IPS-NIHi11 (cell line): ENCODE measurements around the gene C7.
"Not testable (repeated sequence)": the region's sequence is repeated elsewhere in the genome, so short reads cannot be mapped to it uniquely, and the experiment has no call there.

Experiments used
- DNase-seq: peaks from one replicate; pipeline ENCODE4 v3.0.0; 2012; ENCODE audit warnings: mixed read lengths, low spot score

C7 gene

DNA sequence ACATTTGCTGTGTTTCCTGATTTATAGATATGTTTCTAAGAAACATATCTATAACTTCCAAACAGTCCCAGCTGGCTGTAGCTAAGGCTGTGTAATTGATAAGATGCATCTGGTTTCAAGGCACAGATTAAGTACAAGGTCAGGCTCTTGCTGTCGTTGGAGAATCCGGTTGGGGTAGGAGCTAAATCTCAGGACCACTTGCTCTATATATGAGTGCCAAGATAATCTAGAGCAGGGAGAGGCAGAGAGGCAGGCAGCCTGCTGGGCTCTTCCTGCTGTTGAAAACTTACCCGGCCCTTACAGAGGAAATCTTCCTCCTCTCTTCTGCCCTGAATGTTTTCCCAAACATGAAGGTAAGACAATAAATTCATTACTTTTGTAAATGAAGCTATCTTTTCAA is at the start of gene C7:
C7 (plus strand) TSS at position 234 of the 400 bp plus-strand sequence; CDS start at position 348, 114 bp downstream.
- DNase-seq: no peak

GRCh38 chr5:40860711-40861110 is 48.6 kb upstream of the C7 start:
- DNase-seq: no peak

- DNase-seq: not testable (repeated sequence)
These were observed 44.3 kb upstream of the C7 start for GRCh38 chr5:40865004-40865403.

GRCh38 chr5:40866844-40867243 is 42.5 kb upstream of the C7 start:
- no peak for DNase-seq

- DNase-seq: no peak
These were observed 39.9 kb upstream of the C7 start for GRCh38 chr5:40869384-40869783.

DNA sequence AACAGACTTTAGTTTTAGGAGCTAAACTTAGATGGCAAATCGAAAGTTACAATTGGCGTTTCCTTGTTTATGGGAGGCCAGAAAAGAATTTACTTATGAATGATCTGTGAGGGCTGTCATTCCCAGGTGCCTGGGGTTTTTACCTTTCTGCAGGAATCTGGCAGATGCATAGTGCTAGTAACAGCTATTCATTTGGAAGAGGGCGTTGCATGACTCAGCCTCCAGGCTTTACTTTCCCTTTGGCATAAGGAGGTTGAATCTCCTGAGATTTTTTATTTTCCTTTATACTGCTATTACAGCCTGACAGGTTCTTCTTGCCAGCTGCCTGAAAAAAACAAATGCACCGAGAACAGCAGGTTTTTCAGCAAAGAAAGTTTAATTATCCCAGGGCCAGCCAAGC is 38.1 kb upstream of the C7 start:
- no peak for DNase-seq

- not testable (repeated sequence) for DNase-seq
These were observed 37.0 kb upstream of the C7 start for GRCh38 chr5:40872253-40872652.

DNA sequence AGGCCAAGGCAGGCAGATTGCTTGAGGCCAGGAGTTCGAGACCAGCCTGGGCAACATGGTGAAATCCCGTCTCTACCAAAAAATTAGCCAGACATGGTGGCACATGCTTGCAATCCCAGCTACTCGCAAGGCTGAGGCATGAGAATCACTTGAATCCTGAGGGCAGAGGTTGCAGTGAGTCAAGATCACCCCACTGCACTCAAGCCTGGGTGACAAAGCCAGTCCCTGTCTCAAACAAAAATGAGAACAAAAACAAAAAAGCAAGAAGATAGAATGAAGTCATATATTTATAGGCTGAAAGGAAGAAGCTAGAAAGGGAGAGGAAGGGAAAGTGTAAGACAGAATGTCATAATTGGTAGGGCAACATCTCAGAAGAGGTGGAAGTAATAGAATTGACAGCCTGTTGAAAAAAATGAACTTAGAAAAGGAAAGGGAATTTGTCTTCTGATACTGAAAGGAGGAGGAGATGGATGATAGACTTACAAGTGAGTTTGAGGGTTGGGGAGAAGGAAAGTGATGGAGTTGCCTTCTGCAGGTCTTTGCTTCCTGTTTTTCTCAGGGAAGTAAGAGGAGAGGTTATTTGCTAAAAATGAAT is 35.9 kb upstream of the C7 start:
- DNase-seq: no peak

DNA sequence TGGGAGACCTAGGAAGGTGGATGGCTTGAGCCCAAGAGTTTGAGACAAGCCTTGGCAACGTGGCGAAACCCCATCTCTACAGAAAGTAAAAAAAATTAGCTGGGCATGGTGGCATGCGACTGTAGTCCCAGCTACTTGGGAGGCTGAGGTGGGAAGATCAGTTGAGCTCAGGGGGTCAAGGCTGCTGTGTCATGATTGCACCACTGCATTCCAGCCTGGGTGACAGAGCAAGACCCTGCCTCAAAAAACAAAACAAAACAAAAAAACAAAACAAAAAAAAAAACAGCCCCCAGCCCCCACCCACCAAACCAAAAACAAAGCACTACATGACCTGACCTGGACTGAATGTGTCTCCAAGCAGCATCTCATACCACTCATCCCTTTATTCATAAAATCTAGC is 33.3 kb upstream of the C7 start:
- DNase-seq: no peak

DNA sequence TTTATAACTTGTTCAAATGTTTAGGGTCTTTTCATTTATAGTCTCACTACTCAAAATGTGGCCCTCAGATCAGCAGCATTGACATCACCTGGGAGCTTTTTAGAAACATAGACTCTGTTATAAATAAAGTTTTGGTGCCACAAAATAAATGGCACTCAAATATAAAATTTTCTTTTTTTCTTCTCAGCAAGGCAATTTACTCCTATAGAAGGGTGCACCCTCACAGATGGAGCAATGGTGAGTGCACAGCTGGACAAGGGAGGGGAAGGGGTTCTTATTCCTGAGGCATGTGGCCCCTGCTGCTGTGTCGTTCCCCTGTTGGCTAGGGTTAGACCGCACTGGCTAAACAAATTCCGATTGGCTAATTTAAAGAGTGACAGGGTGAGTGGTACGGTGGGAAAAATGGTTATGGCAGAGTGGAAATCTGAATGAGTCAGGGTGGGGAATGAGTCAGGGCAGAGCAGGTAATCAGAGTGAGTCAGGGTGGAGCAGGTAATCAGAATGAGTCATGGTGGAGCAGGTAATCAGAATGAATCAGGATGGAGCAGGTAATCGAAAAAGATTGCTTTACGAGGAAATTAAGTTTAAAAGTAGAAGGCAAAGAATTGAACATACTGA is 31.8 kb upstream of the C7 start:
- no peak for DNase-seq

DNA sequence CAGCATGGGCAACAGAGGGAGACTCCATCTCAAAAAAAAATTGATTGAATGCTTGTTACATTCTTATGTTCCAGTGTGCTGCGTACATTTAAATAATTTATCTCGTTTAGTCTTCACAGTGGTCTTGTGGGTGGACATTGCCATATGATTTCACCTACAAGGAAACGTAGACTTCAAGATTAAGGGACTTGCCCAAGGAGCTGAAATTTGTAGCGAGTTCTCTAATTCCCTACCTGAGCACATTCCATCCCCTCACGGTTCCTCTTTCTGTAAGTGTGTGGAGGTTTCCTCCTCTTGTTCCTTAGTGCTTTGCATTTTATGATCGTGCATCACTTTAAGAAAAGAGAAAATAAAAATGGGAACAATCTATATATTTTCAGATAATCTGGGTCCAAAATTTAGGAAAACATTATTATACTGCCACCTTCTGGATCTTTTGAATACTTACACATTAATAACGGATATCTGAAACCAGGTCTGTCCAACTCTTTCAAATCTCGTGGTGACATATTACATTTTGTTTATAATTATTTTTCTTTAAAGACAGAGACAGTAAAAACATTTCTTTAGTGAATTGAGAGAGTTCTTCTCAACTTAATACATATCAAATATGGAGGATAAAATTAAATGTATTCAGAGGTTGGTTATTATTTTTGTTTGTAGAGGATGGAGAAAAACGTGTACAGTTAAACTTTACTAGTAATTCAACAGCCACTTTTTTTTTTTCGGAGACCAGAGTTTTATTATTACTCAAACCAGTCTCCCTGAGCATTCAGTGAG is 29.9 kb upstream of the C7 start:
- peak; percentile 39 for DNase-seq

DNA sequence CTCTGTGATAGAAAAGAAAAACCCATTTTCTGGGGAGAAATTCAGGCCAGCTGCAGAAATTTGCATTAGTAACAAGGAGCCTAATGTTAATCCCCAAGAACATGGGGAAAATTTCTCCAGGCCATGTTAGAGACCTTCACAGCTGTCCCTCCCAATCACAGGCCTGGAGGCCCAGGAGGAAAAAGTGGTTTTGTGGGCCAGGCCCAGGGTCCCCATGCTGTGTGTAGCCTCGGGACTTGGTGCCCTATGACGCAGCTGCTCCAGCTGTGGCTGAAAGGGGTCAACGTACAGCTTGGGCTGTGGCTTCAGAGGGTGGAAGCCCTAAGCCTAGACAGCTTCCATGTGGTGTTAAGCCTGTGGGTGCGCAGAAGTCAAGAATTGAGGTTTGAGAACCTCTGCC is 27.0 kb upstream of the C7 start:
- DNase-seq: no peak

DNA sequence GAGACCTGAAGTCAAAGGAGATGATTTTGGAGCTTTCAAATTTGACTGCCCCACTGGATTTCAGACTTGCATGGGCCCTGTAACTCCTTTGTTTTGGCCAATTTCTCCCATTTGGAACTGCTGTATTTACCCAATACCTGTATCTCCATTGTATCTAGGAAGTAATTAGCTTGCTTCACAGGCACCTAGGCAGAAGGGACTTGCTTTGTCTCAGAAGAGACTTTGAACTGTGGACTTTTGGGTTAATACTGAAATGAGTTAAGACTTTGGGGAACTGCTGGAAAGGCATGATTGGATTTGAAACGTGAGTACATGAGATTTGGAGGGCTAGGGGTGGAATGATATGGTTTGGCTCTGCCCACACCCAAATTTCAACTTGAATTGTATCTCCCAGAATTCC is 26.2 kb upstream of the C7 start:
- not testable (repeated sequence) for DNase-seq

GRCh38 chr5:40895440-40896425 is 13.6 kb upstream of the C7 start:
- not testable (repeated sequence) for DNase-seq

DNA sequence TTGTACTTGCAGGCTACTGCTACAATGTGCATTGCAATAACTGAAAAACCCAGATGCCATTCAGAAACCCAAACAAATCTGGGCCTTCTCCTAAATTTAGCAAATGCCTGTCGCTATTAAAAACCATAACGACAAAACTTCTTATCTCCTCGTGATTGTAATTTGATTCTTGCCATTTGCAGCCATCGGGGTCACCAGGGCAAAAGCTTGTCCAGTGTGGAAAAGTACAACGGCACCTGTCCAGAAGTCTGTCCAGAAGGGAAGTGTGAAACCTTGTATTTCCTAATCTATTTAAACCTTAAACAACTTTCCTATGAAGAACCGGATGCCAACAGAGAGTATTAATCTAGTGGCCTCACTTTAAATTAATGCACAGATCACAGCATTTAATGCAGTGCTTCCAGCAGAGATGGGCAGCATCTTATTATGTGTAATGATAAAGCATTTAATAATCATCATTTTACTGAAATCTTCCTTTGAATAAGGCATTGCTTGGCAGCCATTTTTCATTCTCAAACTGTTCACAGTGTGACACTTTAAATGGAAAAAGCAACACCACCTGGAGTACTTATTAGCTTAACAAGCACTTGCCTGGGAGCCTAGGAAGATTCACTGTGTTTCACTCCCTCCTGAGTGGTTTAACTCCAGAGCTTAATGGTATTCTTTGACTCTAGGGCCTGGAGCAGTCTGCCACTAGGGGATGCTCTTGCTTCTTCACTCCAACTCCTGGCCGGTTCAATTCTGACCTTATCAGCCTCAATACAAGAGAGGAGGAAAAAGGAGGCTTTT is 4.9 kb upstream of the C7 start:
- DNase-seq: peak; percentile 78

- DNase-seq: no peak
These were observed 4.3 kb upstream of the C7 start for GRCh38 chr5:40904994-40905306.

DNA sequence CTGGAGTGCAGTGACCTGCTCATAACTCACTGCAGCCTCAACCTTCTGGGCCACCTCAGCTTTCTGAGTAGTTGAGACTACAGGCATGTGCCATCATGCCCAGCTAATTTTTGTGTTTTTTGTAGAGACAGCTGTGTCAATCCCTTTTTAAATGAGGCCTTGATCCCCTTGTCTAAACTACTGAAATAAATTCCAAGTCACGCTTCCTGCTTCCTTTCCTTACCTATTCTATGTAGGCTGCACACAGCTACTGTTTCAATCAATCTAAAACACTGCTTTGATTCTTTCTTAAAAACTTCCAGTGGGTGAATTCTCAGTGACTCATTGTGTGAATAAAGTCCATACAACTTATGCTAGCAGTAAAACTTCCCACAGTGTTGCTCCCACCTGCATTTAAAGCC is 2.9 kb upstream of the C7 start:
- no peak for DNase-seq

DNA sequence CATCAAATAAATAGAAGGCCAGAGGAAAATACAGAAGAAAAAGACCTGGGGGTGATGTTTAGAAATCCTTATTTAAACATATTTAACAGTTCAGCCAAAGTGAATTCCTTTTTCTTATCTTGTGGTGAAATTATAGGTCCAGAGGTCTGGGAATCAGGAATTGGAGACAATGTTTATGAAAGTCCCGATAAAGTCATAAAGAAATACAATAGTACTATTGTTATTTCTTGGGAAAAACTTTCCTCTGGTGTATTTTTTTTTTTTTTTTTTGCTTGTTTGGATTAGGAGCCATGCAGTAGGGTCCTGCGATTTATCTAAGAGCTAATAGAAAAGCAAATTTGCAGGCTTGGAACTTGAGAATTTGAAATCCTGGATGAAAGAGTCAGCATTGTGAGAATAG is 426 bp downstream of the C7 start:
- no peak for DNase-seq

DNA sequence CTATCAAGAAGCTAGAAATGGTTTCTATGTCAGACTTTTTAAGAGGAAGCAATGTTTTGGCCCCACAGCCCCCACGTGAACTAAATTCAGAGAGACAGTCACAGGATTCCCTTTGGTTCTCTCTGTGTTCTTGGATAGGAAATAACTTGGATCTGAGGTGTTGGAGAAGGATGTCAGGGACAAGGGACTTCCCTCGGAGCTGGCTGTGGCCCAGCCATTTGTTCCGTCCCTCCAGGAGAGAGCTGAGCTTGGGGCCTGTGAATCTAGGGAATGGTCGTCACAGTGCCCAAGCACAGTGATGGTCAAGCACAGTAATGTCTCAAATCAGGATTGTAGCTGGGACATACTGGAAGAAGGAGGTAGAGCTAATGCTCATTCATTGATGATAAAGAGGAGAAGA is 2.0 kb downstream of the C7 start:
- no peak for DNase-seq

DNA sequence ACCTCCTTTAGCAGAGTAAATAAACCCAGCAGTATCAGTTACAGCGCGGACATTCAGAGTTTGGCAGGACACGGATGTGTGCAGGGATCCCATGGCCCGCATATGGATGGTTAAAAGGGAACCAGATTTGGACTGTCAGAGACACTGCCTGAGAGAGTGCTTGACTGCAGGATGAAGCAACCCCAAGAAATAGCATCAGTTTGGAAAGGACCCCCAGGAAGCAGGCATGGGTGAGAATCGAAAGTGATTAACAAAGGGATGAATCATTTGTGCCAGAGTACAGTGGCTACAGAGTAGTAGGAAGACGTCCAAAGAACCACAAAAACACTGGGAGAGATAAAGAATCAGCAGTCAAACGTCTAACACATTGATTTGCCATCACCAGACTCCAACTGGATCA is 5.5 kb downstream of the C7 start:
- no peak for DNase-seq

DNA sequence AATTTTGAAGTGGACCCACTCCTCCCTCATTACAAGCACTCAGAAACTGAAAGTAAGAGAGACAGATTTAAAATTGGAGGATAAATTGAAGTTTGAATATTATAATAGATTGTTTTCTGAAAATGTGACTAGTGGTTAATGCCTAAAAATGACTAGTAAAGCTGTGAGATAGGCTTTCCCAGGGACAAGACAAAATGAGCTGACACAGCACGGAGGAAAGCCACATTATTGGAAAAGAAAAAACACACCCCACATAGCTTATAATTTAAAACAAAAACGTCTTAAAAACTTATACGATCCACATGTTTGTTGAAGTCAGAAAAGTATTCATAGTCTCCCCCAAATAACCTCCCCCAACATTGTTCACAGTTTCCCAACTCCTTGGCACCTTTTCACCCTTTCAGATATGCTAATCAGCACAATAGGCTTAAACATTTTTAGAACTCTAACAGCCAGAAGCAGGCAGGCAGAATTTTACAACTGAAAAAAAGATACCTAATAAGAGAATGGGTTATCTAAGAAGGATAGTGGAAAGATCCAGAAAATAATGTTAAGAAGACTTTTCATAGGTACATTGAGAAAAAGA is 6.1 kb downstream of the C7 start:
- no peak for DNase-seq
